GM18511 (cell line): ENCODE results near the gene ZNF581.
A peak's percentile ranks its signal among the peaks of the same experiment; 100 is the strongest.

Source experiments
- ATAC-seq: cut with Tn5 transposase; IDR thresholded peaks from one replicate; pipeline ENCODE4 v1.9.1; 2021; ENCODE audit warnings: mild to moderate bottlenecking, moderate library complexity; ENCODE audit not compliant: unreplicated experiment

Gene ZNF581

GRCh38 chr19:55643003-55643886, at the start of gene ZNF581:
Gene ZNF581, plus strand, starts transcription at chr19:55643649. Its CDS starts 923 bp downstream, at chr19:55644572.
- peak; percentile 31 for ATAC-seq

- no peak for ATAC-seq
Measured at GRCh38 chr19:55594996-55595545, 48.4 kb upstream of the ZNF581 start.

- no peak for ATAC-seq
Measured at GRCh38 chr19:55596304-55596703, 47.1 kb upstream of the ZNF581 start.

GRCh38 chr19:55597501-55597921, 45.9 kb upstream of the ZNF581 start:
- no peak for ATAC-seq

- no peak for ATAC-seq
Measured at GRCh38 chr19:55598034-55598433, 45.4 kb upstream of the ZNF581 start.

- ATAC-seq, result peak; percentile 58
Measured at GRCh38 chr19:55598719-55599467, 44.6 kb upstream of the ZNF581 start.

- peak; percentile 68 for ATAC-seq
Measured at GRCh38 chr19:55599468-55599841, 44.0 kb upstream of the ZNF581 start, which contains the start of gene FIZ1. Gene FIZ1, minus strand, starts transcription at chr19:55599517. Its CDS starts 1,652 bp downstream, at chr19:55597865.

- peak; percentile 53 for ATAC-seq
Measured at GRCh38 chr19:55599842-55600661, 43.4 kb upstream of the ZNF581 start, which contains the start of gene ZNF524. Gene ZNF524, plus strand, starts transcription at chr19:55600288. Its CDS starts 1,825 bp downstream, at chr19:55602113.

GRCh38 chr19:55600662-55601028, 42.8 kb upstream of the ZNF581 start:
- no peak for ATAC-seq

GRCh38 chr19:55601084-55601483, 42.4 kb upstream of the ZNF581 start:
- no peak for ATAC-seq

- ATAC-seq, result no peak
Measured at GRCh38 chr19:55602104-55603001, 41.1 kb upstream of the ZNF581 start.

- ATAC-seq, result no peak
Measured at GRCh38 chr19:55603115-55603514, 40.3 kb upstream of the ZNF581 start.

- no peak for ATAC-seq
Measured at GRCh38 chr19:55603581-55604292, 39.7 kb upstream of the ZNF581 start.

GRCh38 chr19:55605207-55605636, 38.2 kb upstream of the ZNF581 start:
- peak; percentile 80 for ATAC-seq

- ATAC-seq, result peak; percentile 41
Measured at GRCh38 chr19:55605637-55606470, 37.6 kb upstream of the ZNF581 start, which contains the start of gene ZNF865. Gene ZNF865, plus strand, starts transcription at chr19:55605647. Its CDS starts 7,972 bp downstream, at chr19:55613619.

GRCh38 chr19:55606471-55606787, 37.0 kb upstream of the ZNF581 start:
- ATAC-seq, result no peak

GRCh38 chr19:55606817-55607216, 36.6 kb upstream of the ZNF581 start:
- no peak for ATAC-seq

- no peak for ATAC-seq
Measured at GRCh38 chr19:55609326-55609725, 34.1 kb upstream of the ZNF581 start.
